ENCODE results near the gene NT5C1B. TPM values are rescaled to one million over a fixed set of nuclear protein-coding genes. Genes with fewer than 3 reads are reported as not detected.
A peak's percentile ranks its signal among the peaks of the same experiment; 100 is the strongest.

Gene NT5C1B
- total RNA-seq, 1 experiment from 2014 or later: not detected

DNA sequence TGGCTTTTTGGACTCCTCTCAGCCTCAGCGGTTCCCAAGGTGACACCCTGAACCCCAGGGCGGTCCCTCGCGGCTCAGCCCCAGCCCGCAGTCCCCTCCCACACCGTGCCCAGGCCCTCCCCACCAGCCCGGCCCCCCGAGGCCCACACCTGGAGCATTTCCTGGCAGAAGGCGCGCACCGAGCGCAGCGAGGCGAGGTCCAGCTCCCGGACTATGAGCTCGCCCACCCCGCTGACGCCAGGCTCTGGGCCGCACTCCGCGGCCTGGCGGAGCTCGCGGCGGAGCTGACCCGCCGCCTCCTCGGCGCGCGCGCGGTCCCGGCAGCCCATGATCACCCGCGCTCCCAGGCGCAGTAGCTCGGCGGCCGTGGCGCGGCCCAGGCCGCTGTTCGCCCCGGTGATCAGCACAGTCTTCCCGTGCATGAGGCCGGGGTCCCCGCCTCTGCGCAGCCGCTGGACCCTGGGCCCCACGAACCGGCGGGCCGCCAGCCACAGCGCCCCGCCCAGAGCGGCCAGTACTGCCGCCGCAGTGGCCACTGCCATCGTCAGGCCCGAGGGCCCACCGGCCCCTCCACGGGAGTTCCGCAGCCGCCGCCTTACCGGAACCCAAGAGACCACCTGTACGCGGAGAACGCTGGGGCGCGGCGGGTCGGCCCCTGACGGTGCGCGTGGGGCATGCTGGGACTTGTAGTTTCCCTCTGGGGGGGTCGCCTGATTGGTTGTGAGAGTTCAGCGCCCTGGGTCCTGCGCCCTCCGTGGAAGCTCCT lies 29.2 kb downstream of the NT5C1B start, which contains the start of gene RDH14:
Gene RDH14, minus strand, starts transcription at position 623 of the 766 bp plus-strand sequence. Its CDS starts 81 bp downstream, at position 542.
- Histone ChIP-seq H3K4me3 (peak within 1 kb of the TSS; percentile 73), H2AFZ (peak within 1 kb of the TSS; percentile 92), H3K9me2 (ENCODE audit: insufficient read depth) (no peaks in the 10 kb centered on the region), H3K79me2 (ENCODE audit: low read depth) (peaks cover 25% of the 10 kb centered on the region), H3K4me2 (peak within 1 kb of the TSS; percentile 84), H3K36me3 (ENCODE audit: low read depth) (peaks cover 17% of the 10 kb centered on the region), H4K20me1 (ENCODE audit: insufficient read depth) (0 out of 2 replicates have a peak, but pooled peaks cover 5% of the 10 kb centered on the region), H3F3A (ENCODE audit: insufficient read depth, low read depth) (no peaks in the 10 kb centered on the region), H3K27me3 (ENCODE audit: insufficient read depth, low read depth) (no peaks in the 10 kb centered on the region), H3K4me1 (replicated peaks; ENCODE audit: insufficient read depth) (peaks cover 7% of the 10 kb centered on the region), H3K27ac (peak within 1 kb of the TSS; percentile 66), H3K9me3 (ENCODE audit: insufficient read depth, low read depth) (peaks cover 13% of the 10 kb centered on the region)
- BruUV-seq (replicated peaks): no TSS peak
- TF ChIP-seq, protein P1, sequence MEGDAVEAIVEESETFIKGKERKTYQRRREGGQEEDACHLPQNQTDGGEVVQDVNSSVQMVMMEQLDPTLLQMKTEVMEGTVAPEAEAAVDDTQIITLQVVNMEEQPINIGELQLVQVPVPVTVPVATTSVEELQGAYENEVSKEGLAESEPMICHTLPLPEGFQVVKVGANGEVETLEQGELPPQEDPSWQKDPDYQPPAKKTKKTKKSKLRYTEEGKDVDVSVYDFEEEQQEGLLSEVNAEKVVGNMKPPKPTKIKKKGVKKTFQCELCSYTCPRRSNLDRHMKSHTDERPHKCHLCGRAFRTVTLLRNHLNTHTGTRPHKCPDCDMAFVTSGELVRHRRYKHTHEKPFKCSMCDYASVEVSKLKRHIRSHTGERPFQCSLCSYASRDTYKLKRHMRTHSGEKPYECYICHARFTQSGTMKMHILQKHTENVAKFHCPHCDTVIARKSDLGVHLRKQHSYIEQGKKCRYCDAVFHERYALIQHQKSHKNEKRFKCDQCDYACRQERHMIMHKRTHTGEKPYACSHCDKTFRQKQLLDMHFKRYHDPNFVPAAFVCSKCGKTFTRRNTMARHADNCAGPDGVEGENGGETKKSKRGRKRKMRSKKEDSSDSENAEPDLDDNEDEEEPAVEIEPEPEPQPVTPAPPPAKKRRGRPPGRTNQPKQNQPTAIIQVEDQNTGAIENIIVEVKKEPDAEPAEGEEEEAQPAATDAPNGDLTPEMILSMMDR (conservative IDR thresholded peaks at IDR 0.05): no peak
- no peak for TF ChIP-seq EZH2 (IDR thresholded peaks at IDR 0.05; ENCODE audit: low read depth)
- intact Hi-C loops (cut with micrococcal nuclease; ENCODE audit: unreplicated experiment): loop anchor here (5.0 kb wide), 1 partner anchor 802 kb away; no protein-coding TSS in a partner anchor
- peak; percentile 80 to 90 for DNase-seq
- ChIA-PET POLR2A (ENCODE audit: unreplicated experiment) (interaction anchor here (0.6 to 0.7 kb wide), 8 partner anchors 65 to 1595 kb away, joined by 3 to 7 read pairs (median 4); no protein-coding TSS in a partner anchor), CTCF (no interaction called here)

DNA sequence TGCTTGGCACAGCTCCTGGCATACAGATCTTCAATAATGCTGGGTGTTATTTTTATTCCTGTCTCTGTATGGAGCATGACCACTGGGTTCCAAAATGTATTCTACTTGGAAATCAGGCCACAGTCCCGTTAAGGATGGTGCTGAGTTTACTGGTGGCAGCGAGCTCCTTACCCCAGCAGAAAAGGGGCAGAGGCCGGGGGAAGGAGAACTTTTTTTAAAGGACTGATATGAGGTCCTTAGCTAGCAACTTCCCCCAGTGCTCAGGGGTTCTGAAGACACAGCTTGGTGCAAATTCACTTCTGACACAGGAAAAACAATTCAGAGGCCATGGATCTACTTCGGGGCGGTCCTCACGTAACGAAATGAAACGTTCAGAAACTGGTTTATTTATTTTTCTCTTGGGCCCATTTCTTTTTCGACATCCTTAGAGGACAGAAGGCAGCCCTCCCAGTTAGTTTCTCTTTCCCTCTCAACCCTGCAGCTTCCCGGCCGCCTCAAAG lies 29.8 kb downstream of the NT5C1B start:
- DNase-seq: peak in 1 of 2 experiments; percentile 8
- ChIA-PET CTCF (no interaction called here), POLR2A (ENCODE audit: unreplicated experiment) (interaction anchor here (0.6 to 0.7 kb wide), 2 partner anchors 158 to 835 kb away, joined by 4 to 7 read pairs; no protein-coding TSS in a partner anchor)
- peak overlapping the region; percentile 92 for H2AFZ ChIP-seq
- H4K20me1 ChIP-seq (ENCODE audit: insufficient read depth): 0 out of 2 replicates have a peak, but pooled peaks cover 5% of the 10 kb centered on the region
- H3K4me1 ChIP-seq (replicated peaks; ENCODE audit: insufficient read depth): peaks cover 7% of the 10 kb centered on the region
- intact Hi-C loops (cut with micrococcal nuclease; ENCODE audit: unreplicated experiment): loop anchor here (5.0 kb wide), 1 partner anchor 803 kb away; no protein-coding TSS in a partner anchor
- no peaks in the 10 kb centered on the region for H3F3A ChIP-seq (ENCODE audit: insufficient read depth, low read depth)
- H3K9me3 ChIP-seq (ENCODE audit: insufficient read depth, low read depth): peaks cover 9% of the 10 kb centered on the region
- no peaks in the 10 kb centered on the region for H3K9me2 ChIP-seq (ENCODE audit: insufficient read depth)
- H3K27ac ChIP-seq: peak overlapping the region; percentile 66; the same call in 1 of the 2 replicates
- H3K4me3 ChIP-seq: peak overlapping the region; percentile 73
- TF ChIP-seq, protein P1 (conservative IDR thresholded peaks at IDR 0.05): no peak
- TF ChIP-seq EZH2 (IDR thresholded peaks at IDR 0.05; ENCODE audit: low read depth): no peak
- peak overlapping the region; percentile 84 for H3K4me2 ChIP-seq
- H3K36me3 ChIP-seq (ENCODE audit: low read depth): peaks cover 20% of the 10 kb centered on the region
- TSS peak; percentile 41 for BruUV-seq (replicated peaks)
- H3K27me3 ChIP-seq (ENCODE audit: insufficient read depth, low read depth): no peaks in the 10 kb centered on the region
- peaks cover 25% of the 10 kb centered on the region for H3K79me2 ChIP-seq (ENCODE audit: low read depth)

DNA sequence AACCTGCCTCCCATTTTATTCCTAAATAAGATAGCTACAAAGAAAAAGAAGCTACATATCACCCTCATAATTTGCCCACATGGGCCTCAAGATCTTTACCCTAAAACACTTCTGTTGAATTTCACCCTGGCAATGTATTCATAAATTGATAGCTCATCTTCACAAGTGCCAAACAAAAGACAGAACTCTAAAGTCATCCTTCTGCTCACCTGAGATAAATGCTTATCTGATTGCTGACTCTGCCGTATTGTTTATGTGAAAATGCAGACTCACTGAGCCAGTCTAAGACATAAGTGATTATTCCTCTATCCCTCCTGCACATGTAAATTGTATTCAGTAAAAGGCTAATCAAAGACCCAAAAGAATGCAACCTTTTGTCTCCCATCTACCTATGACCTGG lies 30.9 kb downstream of the NT5C1B start:
- peaks cover 25% of the 10 kb centered on the region for H3K79me2 ChIP-seq (ENCODE audit: low read depth)

More for the DNA sequence above, 30.9 kb downstream of the NT5C1B start:
- Histone ChIP-seq H3K9me2 (ENCODE audit: insufficient read depth) (no peaks in the 10 kb centered on the region), H3K9me3 (ENCODE audit: insufficient read depth, low read depth) (no peaks in the 10 kb centered on the region), H3K4me3 (no peak overlapping the region), H3K36me3 (ENCODE audit: low read depth) (peaks cover 14% of the 10 kb centered on the region), H4K20me1 (ENCODE audit: insufficient read depth) (0 out of 2 replicates have a peak, but pooled peaks cover 5% of the 10 kb centered on the region), H3K27ac (no peak overlapping the region), H2AFZ (no peak overlapping the region), H3K27me3 (ENCODE audit: insufficient read depth, low read depth) (no peaks in the 10 kb centered on the region), H3K4me2 (peak overlapping the region; percentile 84), H3K4me1 (replicated peaks; ENCODE audit: insufficient read depth) (peaks cover 7% of the 10 kb centered on the region), H3F3A (ENCODE audit: insufficient read depth, low read depth) (no peaks in the 10 kb centered on the region)
- no peak for DNase-seq
- BruUV-seq (replicated peaks): no TSS peak
- ChIA-PET POLR2A (ENCODE audit: unreplicated experiment) (no interaction called here), CTCF (no interaction called here)
- TF ChIP-seq, protein P1 (conservative IDR thresholded peaks at IDR 0.05): no peak
- no peak for TF ChIP-seq EZH2 (IDR thresholded peaks at IDR 0.05; ENCODE audit: low read depth)
- intact Hi-C loops (cut with micrococcal nuclease; ENCODE audit: unreplicated experiment): no loop called here

Data from PC-9 (cell line).